Activated T-cell treated with anti-CD3 and anti-CD28 coated beads for 48 hours (primary cell): Measurements from ENCODE around the gene SEMA3B.
"Not testable (repeated sequence)": the region's sequence is repeated elsewhere in the genome, so short reads cannot be mapped to it uniquely, and the experiment has no call there.

Source experiments
- DNase-seq: peaks from one replicate; pipeline ENCODE4 v3.0.0-alpha.2; 2020; ENCODE audit warnings: low read depth

Gene SEMA3B

DNA sequence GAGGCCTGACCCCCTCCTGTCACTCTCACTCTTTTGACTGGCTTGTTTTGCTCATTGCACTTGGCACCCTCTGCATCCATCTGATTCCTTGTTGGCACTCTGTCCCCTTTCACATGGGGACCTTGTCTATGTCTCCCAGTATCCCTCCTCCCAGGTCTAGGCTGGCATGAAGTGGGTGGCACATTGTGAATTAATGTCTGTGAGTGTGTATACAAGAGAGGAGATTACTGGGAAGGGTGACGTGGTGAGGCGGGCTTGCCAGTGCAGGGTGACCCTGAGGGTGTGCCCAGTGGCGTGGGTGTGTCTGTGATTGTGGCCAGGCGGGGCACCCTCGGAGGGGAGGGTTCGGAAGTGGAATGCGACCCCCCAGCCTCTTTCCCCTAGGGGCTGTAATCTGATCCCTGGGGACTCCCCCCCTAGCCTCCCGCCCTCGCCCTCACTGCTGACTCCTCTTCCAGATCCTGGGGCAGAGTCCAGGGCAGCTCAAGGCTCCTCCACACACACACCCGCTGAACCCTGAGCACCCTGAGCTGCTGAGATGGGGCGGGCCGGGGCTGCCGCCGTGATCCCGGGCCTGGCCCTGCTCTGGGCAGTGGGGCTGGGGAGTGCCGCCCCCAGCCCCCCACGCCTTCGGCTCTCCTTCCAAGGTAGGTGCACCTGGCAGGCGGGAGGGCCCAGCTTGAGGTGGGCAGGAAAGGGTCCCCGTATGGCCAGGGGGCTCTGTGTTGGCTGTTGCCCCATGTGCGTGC is at the start of gene SEMA3B:
Gene SEMA3B, plus strand, starts transcription at position 445 of the 749 bp plus-strand sequence. Its CDS starts 94 bp downstream, at position 539.
- DNase-seq: no peak

DNA sequence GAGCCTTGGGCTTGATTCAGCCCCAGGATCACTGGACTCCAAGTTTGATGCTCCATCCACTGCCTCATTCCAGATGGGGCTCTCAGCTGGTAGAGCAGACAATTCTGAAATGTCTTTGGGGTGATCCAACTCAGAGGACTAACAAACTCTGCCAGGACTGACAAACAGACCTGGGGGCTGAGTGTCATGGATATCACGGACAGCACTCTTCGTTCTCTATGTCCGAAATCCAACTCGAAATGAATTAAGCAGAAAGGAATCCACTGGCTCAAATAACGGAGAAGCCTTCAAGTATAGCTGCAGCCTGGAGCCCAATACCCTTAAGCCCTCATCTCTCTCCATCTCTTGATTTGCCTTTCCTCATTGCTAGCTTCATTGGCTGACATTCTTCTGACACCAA is 49.7 kb upstream of the SEMA3B start:
- no peak for DNase-seq

DNA sequence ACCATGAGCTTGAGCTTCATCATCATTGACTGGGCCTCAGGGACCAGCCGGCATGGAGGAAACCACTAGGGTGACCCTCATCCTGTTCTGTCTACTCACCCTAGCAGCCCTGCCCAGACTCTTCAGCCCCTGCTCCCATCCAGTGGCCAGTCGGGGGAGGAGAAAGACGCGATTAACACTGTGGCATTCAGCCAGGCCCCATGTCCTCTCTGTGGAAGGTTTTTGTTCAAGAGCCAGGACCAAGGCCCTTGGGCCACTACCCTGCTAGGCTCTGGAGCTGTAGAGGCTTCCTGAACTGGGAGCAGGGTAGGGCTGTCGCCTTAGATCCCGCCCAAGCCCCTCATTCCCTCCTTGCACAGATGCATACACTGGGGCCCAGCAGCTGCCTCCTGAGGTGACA is 48.8 kb upstream of the SEMA3B start:
- no peak for DNase-seq

DNA sequence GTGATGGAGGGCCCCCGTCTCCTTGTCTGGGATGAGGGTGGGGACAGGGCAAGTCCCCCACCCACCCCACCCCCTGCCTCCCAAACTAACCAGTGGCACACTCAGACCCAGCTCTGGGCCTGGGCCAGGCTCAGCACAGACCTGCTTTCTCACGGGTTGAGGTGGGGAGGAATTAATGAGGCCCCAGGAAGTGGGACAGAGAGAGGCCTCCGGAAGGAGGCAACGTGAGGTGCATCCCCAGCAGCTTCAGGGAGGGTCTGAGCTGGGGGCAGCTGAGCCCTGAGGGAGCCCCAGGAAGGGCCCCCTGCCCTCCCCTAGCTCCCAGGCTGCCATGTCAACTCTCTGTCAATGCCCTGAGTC is 47.9 kb upstream of the SEMA3B start:
- DNase-seq: no peak

DNA sequence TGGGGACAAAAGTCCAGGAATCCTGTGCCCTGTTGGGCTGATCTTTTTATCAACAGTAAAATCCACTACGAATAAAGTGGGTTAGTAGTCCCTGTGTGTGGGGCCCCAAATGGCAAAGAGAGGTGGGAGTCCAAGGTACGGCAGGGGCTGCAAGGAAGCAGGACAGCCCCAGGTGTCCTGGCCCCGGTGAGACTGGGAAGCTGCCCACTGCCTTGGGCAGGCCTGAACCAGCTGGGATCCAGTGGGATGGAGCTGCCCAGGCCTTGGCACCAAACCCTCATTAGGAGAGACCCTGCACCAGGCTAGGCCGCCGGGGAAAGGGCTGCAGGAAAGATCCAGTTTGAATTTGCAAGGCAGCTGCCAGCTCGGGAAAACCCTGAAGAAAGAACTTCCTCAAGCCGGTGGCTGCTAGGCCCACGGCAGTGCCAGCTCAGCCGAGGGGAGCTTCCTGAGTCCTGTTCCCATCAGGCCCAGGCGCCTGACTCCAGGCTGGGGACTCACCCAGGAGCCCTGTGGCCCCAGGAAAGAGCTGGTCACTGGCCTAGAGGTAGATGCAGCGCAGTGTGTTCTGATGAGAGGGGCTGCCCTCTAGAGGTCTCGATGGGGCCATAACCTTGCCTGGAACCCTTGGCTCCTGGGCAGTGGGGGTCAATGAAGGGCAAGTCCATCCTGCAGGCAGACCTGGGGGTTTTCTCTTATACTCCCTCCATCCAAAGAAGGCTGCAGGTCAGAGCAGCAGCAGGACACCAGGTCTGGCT is 47.4 kb upstream of the SEMA3B start:
- no peak for DNase-seq

DNA sequence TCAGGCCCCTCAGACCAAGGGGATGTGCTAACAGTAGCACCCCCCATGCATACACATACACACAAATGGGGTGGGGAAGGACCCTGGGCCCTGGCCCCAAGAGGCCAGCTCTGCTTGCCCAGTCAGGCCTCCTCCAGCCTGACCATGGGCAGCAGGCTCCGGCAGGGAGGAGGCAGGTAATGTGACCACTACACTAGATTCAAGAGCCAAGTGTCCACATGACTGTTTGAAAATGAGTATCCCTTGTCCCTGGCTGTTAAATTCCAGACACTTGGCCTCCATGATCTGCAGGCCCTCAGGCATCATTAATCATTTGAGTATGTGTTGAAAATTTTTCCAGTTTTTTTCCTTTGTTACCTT is 46.8 kb upstream of the SEMA3B start:
- no peak for DNase-seq

DNA sequence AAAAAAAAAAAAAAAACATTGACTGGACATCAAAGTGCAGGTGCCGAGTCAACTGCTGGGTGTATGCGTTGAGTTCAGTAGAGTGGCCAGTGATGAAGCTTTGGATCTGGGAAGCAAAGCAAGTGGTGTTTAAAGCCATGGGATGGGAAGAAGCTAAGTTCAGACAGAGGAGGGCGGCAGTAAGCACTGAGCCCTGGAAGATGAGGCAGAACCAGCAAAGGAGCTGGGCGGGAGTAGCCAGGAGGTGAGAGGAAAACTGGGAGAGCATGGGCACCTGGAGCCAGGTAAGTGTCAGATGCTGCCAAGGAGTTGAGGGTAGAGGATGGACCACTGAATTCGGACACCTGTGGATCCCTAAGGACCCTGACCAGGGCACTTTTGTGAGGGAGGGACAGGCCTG is 44.3 kb upstream of the SEMA3B start:
- DNase-seq: no peak

DNA sequence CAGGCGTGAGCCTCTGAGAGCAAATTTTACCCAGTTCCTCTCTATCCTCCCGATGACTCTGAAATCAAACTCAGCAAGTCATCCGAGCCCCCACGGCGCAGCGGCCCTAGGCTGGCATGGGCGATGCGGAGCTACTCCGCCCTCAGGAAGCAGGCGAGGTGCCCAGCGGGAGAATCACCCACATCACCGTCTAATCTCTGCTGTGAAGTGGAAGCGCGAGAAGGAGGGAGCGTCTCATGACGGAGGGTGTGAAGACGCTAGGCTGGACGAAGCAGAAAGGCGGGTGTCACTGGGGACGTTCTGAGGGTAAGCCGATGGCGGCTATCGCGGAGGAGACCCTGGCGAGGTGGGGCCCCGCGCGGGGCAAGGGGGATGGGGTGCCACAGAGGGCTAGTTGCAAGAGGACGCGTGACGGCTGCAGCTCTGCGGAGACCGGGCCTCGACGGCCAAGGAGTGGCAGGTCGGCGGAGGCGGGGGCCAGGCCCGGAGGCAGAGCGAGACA is 42.0 kb upstream of the SEMA3B start:
- DNase-seq: no peak

DNA sequence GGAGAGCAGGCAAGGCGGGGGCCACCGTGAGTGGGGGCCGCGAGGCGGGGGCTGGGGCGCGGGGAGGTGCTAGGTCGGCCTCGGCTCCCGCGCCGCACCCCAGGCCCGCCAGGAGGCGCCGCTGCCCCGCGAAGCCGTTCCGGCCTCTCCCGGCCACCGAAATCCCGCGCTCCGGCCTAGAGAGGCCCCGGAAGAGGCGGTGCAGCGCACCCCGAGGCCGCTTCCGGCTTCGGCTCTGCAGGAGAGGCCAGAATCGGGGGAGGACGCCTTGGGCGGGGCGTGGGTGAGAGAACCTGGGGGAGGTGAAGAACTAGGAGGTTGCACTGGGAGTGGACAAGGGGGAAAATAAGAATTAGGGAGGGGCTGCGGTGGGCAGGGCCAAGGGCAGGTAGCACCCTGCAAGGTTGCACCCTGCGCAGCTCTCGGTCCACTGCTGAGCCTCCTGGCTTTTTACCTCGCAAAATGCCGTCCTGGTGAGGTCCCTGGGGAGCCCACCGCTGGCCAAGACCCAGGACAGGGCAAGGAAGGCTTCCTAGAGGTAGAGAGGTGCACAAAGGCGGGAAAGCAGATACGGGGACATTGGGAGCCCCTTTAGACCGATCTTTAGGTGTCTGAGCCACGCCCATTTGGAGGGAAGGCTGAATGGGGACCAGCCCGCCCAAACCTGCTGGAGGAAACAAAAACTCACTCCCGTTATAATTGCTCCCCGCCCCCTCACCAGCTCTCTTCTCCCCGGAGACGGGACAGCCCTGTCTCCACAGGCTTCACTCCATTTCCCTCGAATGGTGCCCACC is 41.4 kb upstream of the SEMA3B start:
- peak; percentile 91 for DNase-seq

DNA sequence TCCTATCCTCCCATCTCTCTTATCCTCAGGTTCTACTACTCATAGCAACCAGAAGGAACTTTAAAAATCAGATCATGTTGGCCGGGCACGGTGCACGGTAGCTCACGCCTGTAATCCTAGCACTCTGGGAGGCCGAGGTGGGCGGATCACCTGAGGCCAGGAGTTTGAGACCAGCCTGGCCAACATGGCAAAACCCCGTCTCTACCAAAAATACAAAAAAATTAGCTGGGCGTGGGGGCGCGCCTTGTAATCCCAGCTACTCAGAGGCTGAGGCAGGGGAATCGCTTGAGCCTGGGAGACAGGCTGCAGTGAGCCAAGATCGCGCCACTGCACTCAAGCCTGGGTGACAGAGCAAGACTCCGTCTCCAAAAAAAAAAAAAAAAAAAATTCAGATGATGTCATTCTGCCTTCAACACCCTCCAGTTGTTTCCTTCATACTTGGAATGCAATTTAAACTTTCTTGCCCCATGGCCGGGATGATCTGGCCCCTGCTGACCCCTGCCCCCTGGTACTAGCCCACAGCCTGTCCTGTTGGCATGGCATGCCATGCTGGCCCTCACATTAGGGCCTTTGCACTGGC is 40.7 kb upstream of the SEMA3B start:
- not testable (repeated sequence) for DNase-seq

DNA sequence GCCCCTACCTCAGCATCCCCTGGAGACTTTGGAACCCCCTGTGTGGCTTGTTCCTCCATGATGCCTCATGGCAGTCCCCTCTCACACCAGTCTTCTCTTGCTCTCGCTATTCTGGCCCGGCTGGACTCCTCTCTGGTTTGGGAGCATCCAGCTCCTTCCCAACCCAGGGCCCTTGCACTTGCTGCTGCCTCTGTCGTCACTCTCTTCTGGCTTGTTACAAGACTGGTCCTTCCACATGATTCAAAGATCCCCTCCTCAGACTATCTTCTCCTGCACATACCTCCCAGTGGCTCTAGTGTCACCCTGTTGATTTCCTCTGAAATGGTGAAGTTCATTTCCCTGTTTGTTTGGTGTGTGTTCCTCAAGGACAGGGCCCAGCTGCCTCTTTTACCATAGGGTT is 39.5 kb upstream of the SEMA3B start:
- no peak for DNase-seq

DNA sequence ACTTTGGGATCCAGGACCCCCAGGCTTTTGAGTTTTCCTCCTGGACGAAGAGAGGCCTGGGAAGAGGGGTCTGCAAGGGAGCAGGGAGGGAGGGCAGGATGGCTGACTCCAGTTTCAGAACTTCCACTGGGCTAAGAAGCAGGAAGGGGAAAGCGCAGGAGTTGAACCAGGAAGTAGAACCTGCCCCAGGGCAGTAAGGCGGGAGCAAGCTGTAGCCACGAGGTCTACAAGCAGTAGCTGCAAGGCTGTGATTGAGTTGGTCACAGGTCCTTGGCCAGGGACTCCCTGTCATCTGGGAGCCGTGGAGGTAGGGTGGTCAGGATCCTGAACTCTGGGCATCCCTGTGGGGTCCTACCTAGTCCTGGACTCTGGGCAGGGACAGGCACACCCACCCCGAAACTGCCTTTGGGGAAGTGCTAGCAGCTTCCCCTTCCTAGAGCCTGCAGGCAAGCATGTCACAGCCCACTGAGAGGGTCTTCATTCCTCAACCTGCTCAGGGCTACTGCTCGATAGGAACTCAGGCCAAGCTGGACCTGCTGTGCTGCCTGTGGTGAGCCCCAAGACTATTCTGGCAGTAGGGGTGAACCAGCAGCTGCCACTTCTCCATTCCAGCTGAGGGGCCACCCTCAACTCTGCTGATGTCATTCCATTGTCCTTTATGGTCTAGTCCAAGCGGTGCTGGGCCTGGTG is 38.7 kb upstream of the SEMA3B start:
- no peak for DNase-seq

DNA sequence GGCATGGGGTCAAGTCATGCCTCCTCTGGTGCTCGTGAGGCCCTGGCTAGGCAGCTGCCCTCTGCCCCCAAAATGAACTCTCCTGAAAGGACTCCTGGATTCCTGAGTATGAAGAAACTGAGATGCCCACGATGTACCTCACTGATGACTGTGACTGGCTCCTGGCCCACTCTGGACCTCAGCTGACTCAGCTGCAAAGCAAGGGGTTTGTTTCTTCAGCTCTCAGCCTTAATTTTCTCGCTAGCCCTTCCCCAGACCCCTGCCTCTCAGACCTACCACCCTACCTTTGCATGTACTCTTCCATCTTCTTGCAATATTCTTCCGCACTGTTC is 38.2 kb upstream of the SEMA3B start:
- DNase-seq: no peak

DNA sequence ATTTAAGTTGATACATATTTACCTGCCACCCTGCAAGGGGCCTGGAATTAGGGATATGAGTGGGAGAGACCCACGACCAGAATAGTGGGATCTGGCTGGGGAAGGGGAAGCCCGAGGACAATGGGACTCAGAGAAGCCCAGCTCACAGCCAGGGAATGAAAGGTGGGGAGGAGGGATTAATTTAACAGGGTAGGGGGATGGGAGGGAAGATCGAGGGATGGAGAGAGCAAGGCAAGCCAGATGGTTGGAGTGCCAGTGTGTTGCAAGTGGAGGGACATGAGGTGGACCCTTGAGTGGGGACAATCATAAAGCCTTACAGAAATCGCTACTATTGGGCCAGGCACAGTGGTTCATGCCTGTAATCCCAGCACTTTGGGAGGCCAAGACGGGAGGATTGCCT is 37.4 kb upstream of the SEMA3B start:
- no peak for DNase-seq

DNA sequence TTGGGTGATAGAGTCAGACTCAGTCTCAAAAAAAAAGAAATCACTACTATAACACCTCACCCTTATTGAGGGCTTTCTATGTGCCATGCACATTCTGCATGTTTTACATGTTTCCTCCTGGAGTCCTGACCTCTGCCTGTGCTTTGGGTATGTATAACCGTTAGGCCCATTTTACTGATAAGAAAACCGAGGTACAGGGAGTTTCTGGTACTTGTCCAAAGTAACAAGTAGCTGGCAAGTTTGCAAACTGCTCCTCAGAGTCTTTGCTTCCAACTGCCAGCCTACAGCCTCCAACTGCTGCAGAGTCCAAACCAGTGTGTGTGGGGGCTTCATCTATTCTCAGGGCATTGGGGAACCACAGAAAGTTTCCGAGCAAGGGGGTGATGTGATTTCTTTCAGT is 36.6 kb upstream of the SEMA3B start:
- no peak for DNase-seq

DNA sequence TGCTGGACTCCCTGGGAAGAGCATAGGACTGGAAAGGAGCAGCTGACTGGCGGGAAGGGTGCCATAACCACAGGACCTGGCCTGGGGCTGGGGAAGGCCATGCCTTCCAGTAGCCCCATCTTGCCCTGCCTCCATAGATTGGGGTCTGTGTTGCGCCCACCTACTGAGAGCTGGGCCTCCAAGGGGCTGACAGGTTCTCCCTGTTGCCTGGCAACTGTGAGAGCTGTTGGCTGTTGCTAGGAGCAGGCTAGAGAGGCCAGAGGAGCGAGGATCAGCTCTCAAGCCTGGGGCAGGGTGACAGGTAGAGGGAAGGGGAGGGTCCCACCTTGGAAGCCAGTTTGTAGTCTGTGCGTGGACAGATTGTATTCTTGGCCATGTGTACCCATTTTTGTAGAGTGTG is 35.8 kb upstream of the SEMA3B start:
- DNase-seq: no peak

DNA sequence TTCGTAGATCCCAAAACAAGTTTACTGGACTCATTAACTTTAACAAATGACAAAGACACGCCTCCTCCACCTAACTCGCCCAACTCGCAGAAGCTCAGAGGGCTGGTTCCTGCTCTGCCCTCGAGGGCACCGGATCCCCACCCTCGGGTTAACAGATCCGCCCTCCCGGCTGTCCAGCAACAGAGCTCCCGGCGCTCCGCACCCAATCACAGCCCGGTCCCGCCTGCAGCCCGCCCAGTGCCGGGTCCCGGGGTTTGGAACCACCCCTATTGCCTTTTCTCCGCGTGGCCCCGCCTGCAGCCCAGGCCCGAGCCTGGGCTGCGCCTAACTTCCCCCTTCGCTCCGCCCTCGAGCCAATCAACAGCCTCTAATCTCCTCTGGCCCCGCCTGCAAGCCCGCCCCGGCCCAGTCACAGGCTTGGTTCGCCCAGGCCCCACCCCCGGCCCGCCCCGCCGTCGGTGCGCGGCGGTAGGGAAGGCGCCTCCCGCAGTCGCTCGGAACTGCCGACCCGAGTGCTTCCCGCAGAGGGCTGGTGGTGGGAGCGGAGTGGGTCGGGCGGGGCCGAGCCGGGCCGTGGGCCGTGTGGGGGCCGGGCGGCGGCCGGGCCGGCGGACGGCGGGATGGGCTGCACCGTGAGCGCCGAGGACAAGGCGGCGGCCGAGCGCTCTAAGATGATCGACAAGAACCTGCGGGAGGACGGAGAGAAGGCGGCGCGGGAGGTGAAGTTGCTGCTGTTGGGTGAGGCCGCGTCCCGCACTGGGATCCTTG is 33.0 kb upstream of the SEMA3B start, which contains the start of gene GNAI2:
Gene GNAI2, plus strand, starts transcription at position 489 of the 768 bp plus-strand sequence. Its CDS starts 132 bp downstream, at position 621.
- peak; percentile 99 for DNase-seq

DNA sequence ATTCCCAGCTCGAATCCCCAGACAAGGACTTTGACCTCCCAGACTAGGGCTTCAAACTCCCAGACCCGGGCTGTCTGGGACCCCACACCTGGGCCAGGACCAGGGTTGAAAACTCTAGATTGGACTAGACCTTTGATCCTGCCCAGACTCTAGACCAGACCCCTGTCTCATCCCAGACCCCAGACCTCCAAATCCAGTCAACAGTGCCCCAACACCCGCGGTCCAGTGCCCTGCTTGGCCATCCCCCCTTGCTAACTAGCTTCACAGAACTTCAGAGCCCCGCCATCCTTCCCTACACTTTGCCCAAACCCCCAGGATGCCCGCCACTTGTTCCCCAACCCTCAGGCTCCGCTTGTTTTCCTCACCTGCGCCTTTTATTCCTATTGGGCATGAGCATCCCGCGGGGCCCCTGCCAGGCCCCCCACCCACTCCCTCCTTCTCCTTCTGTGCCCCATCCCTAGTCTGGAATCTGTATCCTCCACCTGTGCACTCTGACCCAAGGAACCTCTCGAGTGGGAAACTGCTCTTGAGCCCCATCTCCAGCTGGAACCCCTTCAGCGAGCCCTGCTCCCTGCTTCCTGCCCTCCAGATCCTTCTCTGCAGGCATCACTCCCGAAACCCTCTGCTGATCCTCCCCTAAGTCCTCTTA is 32.3 kb upstream of the SEMA3B start:
- DNase-seq: no peak

DNA sequence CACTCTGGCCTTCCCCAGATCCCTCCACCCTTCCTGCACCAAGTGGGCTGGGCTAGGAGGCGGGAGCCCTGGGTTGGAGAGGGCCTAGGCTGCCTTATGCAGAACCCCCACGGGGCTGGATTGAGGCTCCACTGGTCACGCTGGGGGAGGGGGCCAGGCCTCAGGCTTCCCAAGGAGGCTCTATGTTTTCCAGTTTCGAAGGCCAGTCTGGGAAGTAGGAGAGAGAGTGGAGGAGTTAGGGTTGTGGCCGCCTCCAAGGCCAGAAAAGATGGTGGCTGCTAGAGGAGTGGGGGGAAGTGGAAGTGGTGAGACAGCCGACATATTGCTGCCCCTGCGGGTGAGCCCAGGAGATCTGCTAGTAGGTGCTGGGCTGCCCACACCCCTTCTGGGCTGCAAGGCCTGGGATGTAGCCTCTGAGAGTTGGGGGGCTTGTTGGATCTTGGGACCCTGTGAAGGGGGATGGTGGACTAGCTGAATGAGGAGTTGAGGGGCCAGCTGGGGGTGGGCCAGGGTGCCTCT is 31.8 kb upstream of the SEMA3B start:
- DNase-seq: no peak
